ENCODE data around the gene CT45A10.
"Not testable (repeated sequence)": the region's sequence is repeated elsewhere in the genome, so short reads cannot be mapped to it uniquely, and the experiment has no call there.

Gene CT45A10

GRCh38 chrX:135893294-135893817 lies at the start of gene CT45A10, which contains the start of gene SAGE1:
Gene CT45A10 (minus strand): TSS chrX:135893444. CDS start chrX:135885344, 8,100 bp downstream.
Gene SAGE1 (plus strand): TSS chrX:135893716. CDS start chrX:135896243, 2,527 bp downstream.
- no peak for DNase-seq

GRCh38 chrX:135931644-135932487 lies 38.6 kb upstream of the CT45A10 start:
- peak; percentile 65 for DNase-seq

GRCh38 chrX:135927897-135928296 lies 34.7 kb upstream of the CT45A10 start:
- no peak for DNase-seq

- no peak for DNase-seq
These were observed 30.1 kb upstream of the CT45A10 start for GRCh38 chrX:135923353-135923752.

GRCh38 chrX:135920516-135920915 lies 27.3 kb upstream of the CT45A10 start:
- DNase-seq: not testable (repeated sequence)

GRCh38 chrX:135914404-135914803 lies 21.2 kb upstream of the CT45A10 start:
- DNase-seq: no peak

- no peak for DNase-seq
These were observed 17.0 kb upstream of the CT45A10 start for GRCh38 chrX:135910251-135910650.

GRCh38 chrX:135892781-135893180 lies 463 bp downstream of the CT45A10 start:
- no peak for DNase-seq

GRCh38 chrX:135890087-135890585 lies 3.1 kb downstream of the CT45A10 start:
- no peak for DNase-seq

GRCh38 chrX:135888976-135889375 lies 4.3 kb downstream of the CT45A10 start:
- DNase-seq: peak; percentile 55

GRCh38 chrX:135888230-135888629 lies 5.0 kb downstream of the CT45A10 start:
- not testable (repeated sequence) for DNase-seq

- DNase-seq: not testable (repeated sequence)
These were observed 10.5 kb downstream of the CT45A10 start for GRCh38 chrX:135882741-135883140.

- not testable (repeated sequence) for DNase-seq
These were observed 21.5 kb downstream of the CT45A10 start, which contains the start of gene CT45A9 for GRCh38 chrX:135871712-135872111. Gene CT45A9 (minus strand): TSS chrX:135871812. CDS start chrX:135868061, 3,751 bp downstream.

GRCh38 chrX:135854438-135854837 lies 38.8 kb downstream of the CT45A10 start, which contains the start of gene CT45A8:
Gene CT45A8 (minus strand): TSS chrX:135854538. CDS start chrX:135850783, 3,755 bp downstream.
- not testable (repeated sequence) for DNase-seq

GRCh38 chrX:135837180-135837579 lies 56.1 kb downstream of the CT45A10 start, which contains the start of gene CT45A7:
Gene CT45A7 (minus strand): TSS chrX:135837280. CDS start chrX:135833533, 3,747 bp downstream.
- DNase-seq: not testable (repeated sequence)
